Body of pancreas (tissue), 4 donors: ENCODE measurements around the gene SYCP2L.

ENCODE experiments used
- CTCF ChIP-seq, 7 experiments: fragments of 450-650 bp in 4 of 7; fragments of 200-600 bp in 3 of 7; sonication (generic) in 3 of 7; IDR thresholded peaks; one replicate each; pipeline ENCODE4 v1.5.1; 2016 to 2019; ENCODE audit warnings: antibody characterized with exemption in 7 of 7
- POLR2A ChIP-seq, 3 donors: fragments of 450-650 bp; IDR thresholded peaks; one replicate each; pipeline ENCODE4 v1.6.1; 2016; ENCODE audit warnings: antibody characterized with exemption in 3 of 3, mild to moderate bottlenecking in 2 of 3

GRCh38 chr6:10877012-10877411 lies 9.8 kb upstream of the SYCP2L start:
- TF ChIP-seq CTCF (IDR thresholded peaks at IDR 0.05) = no peak
- TF ChIP-seq POLR2A (IDR thresholded peaks at IDR 0.05) = no peak
